PC-3 (cell line): ENCODE data around the gene LRRC61.

Source experiments
- CTCF ChIP-seq: fragments of 300-600 bp; sonication (generic); conservative IDR thresholded peaks from 2 replicates; pipeline ENCODE4 v1.5.1; 2017; ENCODE audit warnings: antibody characterized with exemption, low read depth, mild to moderate bottlenecking, low read length
- EZH2 ChIP-seq: fragments of 300-600 bp; sonication (generic); IDR thresholded peaks from one replicate; pipeline ENCODE4 v1.6.1; 2017; ENCODE audit warnings: antibody characterized with exemption, mild to moderate bottlenecking, low read length; ENCODE audit not compliant: unreplicated experiment
- EZH2phosphoT487 ChIP-seq: fragments of 300-600 bp; sonication (generic); IDR thresholded peaks from 2 replicates; pipeline ENCODE4 v1.6.1; 2018; ENCODE audit warnings: mild to moderate bottlenecking, antibody characterized with exemption, low read length, borderline replicate concordance

- TF ChIP-seq CTCF (no peak), EZH2phosphoT487 (no peak), EZH2 (no peak)
Observed at GRCh38 chr7:150322114-150322832, 882 bp upstream of the LRRC61 start.
